HK-2 (cell line): ENCODE data around the gene DUOX2.
A peak's percentile ranks its signal among the peaks of the same experiment; 100 is the strongest.
"Not testable (repeated sequence)": the region's sequence is repeated elsewhere in the genome, so short reads cannot be mapped to it uniquely, and the experiment has no call there.

Source experiments
- DNase-seq: peaks from one replicate; pipeline ENCODE4 v3.0.0-alpha.2; 2018; ENCODE audit not compliant: unreplicated experiment

The DUOX2 gene

GRCh38 chr15:45118996-45119395, 5.0 kb upstream of the DUOX2 start:
- DNase-seq, result no peak

GRCh38 chr15:45118131-45118588, 4.2 kb upstream of the DUOX2 start:
- peak; percentile 83 for DNase-seq

GRCh38 chr15:45117308-45118130, 3.5 kb upstream of the DUOX2 start:
- no peak for DNase-seq

GRCh38 chr15:45116482-45117307, 2.7 kb upstream of the DUOX2 start:
- no peak for DNase-seq

- no peak for DNase-seq
Observed at GRCh38 chr15:45116006-45116481, 2.1 kb upstream of the DUOX2 start.

- DNase-seq, result no peak
Observed at GRCh38 chr15:45115312-45115820, 1.4 kb upstream of the DUOX2 start.

- no peak for DNase-seq
Observed at GRCh38 chr15:45114751-45115085, 746 bp upstream of the DUOX2 start.

GRCh38 chr15:45113380-45113990, 487 bp downstream of the DUOX2 start:
- no peak for DNase-seq

GRCh38 chr15:45112591-45113379, 1.2 kb downstream of the DUOX2 start:
- no peak for DNase-seq

- no peak for DNase-seq
Observed at GRCh38 chr15:45112143-45112590, 1.8 kb downstream of the DUOX2 start.

GRCh38 chr15:45111390-45112142, 2.4 kb downstream of the DUOX2 start:
- no peak for DNase-seq

- DNase-seq, result no peak
Observed at GRCh38 chr15:45110256-45110820, 3.6 kb downstream of the DUOX2 start.

- DNase-seq, result no peak
Observed at GRCh38 chr15:45107941-45108630, 5.9 kb downstream of the DUOX2 start.

- DNase-seq, result no peak
Observed at GRCh38 chr15:45106002-45106790, 7.8 kb downstream of the DUOX2 start.

GRCh38 chr15:45105586-45105985, 8.4 kb downstream of the DUOX2 start:
- no peak for DNase-seq

- not testable (repeated sequence) for DNase-seq
Observed at GRCh38 chr15:45104170-45104569, 9.8 kb downstream of the DUOX2 start.

GRCh38 chr15:45102226-45102625, 11.7 kb downstream of the DUOX2 start:
- no peak for DNase-seq

- DNase-seq, result no peak
Observed at GRCh38 chr15:45101749-45102148, 12.2 kb downstream of the DUOX2 start.
